HAP-1 (cell line): ENCODE results near the gene DGKH.
"Not testable (repeated sequence)": the region's sequence is repeated elsewhere in the genome, so short reads cannot be mapped to it uniquely, and the experiment has no call there.

Experiments used
- DNase-seq, 2 experiments: peaks; one replicate each; pipeline ENCODE4 v3.0.0-alpha.2; 2016 to 2020; ENCODE audit warnings: low spot score in 2 of 2
- H3K27me3 ChIP-seq: fragments of 250-450 bp; sonication (Bioruptor Pico); 2 replicates; pipeline ENCODE4 v1.5.1; 2020; ENCODE audit warnings: low read depth, mild to moderate bottlenecking, moderate library complexity
- H3K36me3 ChIP-seq: fragments of 250-450 bp; sonication (Bioruptor Pico); replicated peaks from 2 replicates; pipeline ENCODE4 v1.5.1; 2020; ENCODE audit warnings: mild to moderate bottlenecking
- H3K4me1 ChIP-seq: fragments of 250-450 bp; sonication (Bioruptor Pico); 2 replicates; pipeline ENCODE4 v1.5.1; 2020; ENCODE audit warnings: mild to moderate bottlenecking
- H3K4me3 ChIP-seq: fragments of 250-450 bp; sonication (Bioruptor Pico); 2 replicates; pipeline ENCODE4 v1.5.1; 2020; ENCODE audit warnings: mild to moderate bottlenecking, moderate library complexity
- H3K9me3 ChIP-seq: fragments of 250-450 bp; sonication (Bioruptor Pico); 2 replicates; pipeline ENCODE4 v1.5.1; 2020; ENCODE audit warnings: mild to moderate bottlenecking, moderate library complexity
- in situ Hi-C: fragments of 300-500 bp; cut with MboI; formaldehyde crosslinking; loops from 3 replicates; pipeline ENCODE4 v1.14.3; 2020; ENCODE audit warnings: low sequenced_read_pairs, inconsistent platforms, mixed read lengths

The DGKH gene

GRCh38 chr13:42153199-42154113, 105.0 kb downstream of the DGKH start:
- peak in 1 of 2 experiments; percentile 11 for DNase-seq

GRCh38 chr13:42155251-42155650, 106.8 kb downstream of the DGKH start:
- no peak overlapping the region for H3K4me3 ChIP-seq
- no peak for DNase-seq
- H3K36me3 ChIP-seq: no peaks in the 10 kb centered on the region
- in situ Hi-C loops: no loop called here
- H3K4me1 ChIP-seq: peaks cover 13% of the 10 kb centered on the region
- H3K9me3 ChIP-seq: no peaks in the 10 kb centered on the region
- no peaks in the 10 kb centered on the region for H3K27me3 ChIP-seq

More at GRCh38 chr13:42153199-42154113, 105.0 kb downstream of the DGKH start:
- no peak overlapping the region for H3K4me3 ChIP-seq
- in situ Hi-C loops: no loop called here
- H3K9me3 ChIP-seq: no peaks in the 10 kb centered on the region
- H3K36me3 ChIP-seq: no peaks in the 10 kb centered on the region
- H3K4me1 ChIP-seq: peaks cover 13% of the 10 kb centered on the region
- H3K27me3 ChIP-seq: no peaks in the 10 kb centered on the region

GRCh38 chr13:42163338-42163737, 114.9 kb downstream of the DGKH start:
- H3K4me3 ChIP-seq, H3K36me3 ChIP-seq, H3K9me3 ChIP-seq, in situ Hi-C loops, DNase-seq, H3K27me3 ChIP-seq, H3K4me1 ChIP-seq: not testable (repeated sequence)

- H3K4me3 ChIP-seq, H3K27me3 ChIP-seq, H3K4me1 ChIP-seq, DNase-seq, in situ Hi-C loops, H3K9me3 ChIP-seq, H3K36me3 ChIP-seq: not testable (repeated sequence)
Observed at GRCh38 chr13:42163910-42164309, 115.5 kb downstream of the DGKH start.

GRCh38 chr13:42164557-42165125, 116.2 kb downstream of the DGKH start:
- no peak overlapping the region for H3K4me3 ChIP-seq
- H3K4me1 ChIP-seq: peaks cover 4% of the 10 kb centered on the region
- DNase-seq: no peak
- in situ Hi-C loops: no loop called here
- H3K27me3 ChIP-seq: no peaks in the 10 kb centered on the region; the same call in 1 of the 2 replicates
- H3K36me3 ChIP-seq: no peaks in the 10 kb centered on the region
- H3K9me3 ChIP-seq: no peaks in the 10 kb centered on the region

- H3K27me3 ChIP-seq: no peaks in the 10 kb centered on the region; the same call in 1 of the 2 replicates
- no peak overlapping the region for H3K4me3 ChIP-seq
- no peaks in the 10 kb centered on the region for H3K9me3 ChIP-seq
- no peaks in the 10 kb centered on the region for H3K36me3 ChIP-seq
- in situ Hi-C loops: no loop called here
- no peak for DNase-seq
- peaks cover 13% of the 10 kb centered on the region for H3K4me1 ChIP-seq
Observed at GRCh38 chr13:42168496-42168895, 120.0 kb downstream of the DGKH start.

- peaks cover 11% of the 10 kb centered on the region for H3K4me1 ChIP-seq
- H3K36me3 ChIP-seq: no peaks in the 10 kb centered on the region; the same call in 1 of the 2 replicates
- no peak overlapping the region for H3K4me3 ChIP-seq
- no peaks in the 10 kb centered on the region; the same call in 1 of the 2 replicates for H3K27me3 ChIP-seq
- no peaks in the 10 kb centered on the region for H3K9me3 ChIP-seq
- DNase-seq: peak; percentile 58 to 69
- in situ Hi-C loops: no loop called here
Observed at GRCh38 chr13:42170029-42170428, 121.6 kb downstream of the DGKH start.

GRCh38 chr13:42173789-42174343, 125.4 kb downstream of the DGKH start:
- no peaks in the 10 kb centered on the region; the same call in 1 of the 2 replicates for H3K36me3 ChIP-seq
- peaks cover 11% of the 10 kb centered on the region for H3K4me1 ChIP-seq
- no peaks in the 10 kb centered on the region for H3K27me3 ChIP-seq
- H3K4me3 ChIP-seq: no peak overlapping the region
- no peaks in the 10 kb centered on the region for H3K9me3 ChIP-seq
- DNase-seq: no peak
- in situ Hi-C loops: no loop called here

- in situ Hi-C loops: no loop called here
Observed at GRCh38 chr13:42174344-42175162, 126.1 kb downstream of the DGKH start.

GRCh38 chr13:42176294-42176693, 127.8 kb downstream of the DGKH start:
- Histone ChIP-seq H3K9me3 (no peaks in the 10 kb centered on the region), H3K27me3 (no peaks in the 10 kb centered on the region), H3K4me3 (no peak overlapping the region), H3K4me1 (no peaks in the 10 kb centered on the region), H3K36me3 (no peaks in the 10 kb centered on the region; the same call in 1 of the 2 replicates)
- in situ Hi-C loops: no loop called here
- DNase-seq: no peak

More at GRCh38 chr13:42174344-42175162, 126.1 kb downstream of the DGKH start:
- Histone ChIP-seq H3K27me3 (no peaks in the 10 kb centered on the region), H3K36me3 (no peaks in the 10 kb centered on the region; the same call in 1 of the 2 replicates), H3K9me3 (no peaks in the 10 kb centered on the region), H3K4me1 (peaks cover 10% of the 10 kb centered on the region), H3K4me3 (no peak overlapping the region)
- no peak for DNase-seq

GRCh38 chr13:42177189-42177588, 128.7 kb downstream of the DGKH start:
- H3K27me3 ChIP-seq: no peaks in the 10 kb centered on the region
- in situ Hi-C loops: no loop called here
- no peaks in the 10 kb centered on the region for H3K4me1 ChIP-seq
- no peak for DNase-seq
- no peaks in the 10 kb centered on the region for H3K9me3 ChIP-seq
- H3K4me3 ChIP-seq: no peak overlapping the region
- no peaks in the 10 kb centered on the region; the same call in 1 of the 2 replicates for H3K36me3 ChIP-seq

- no peaks in the 10 kb centered on the region for H3K27me3 ChIP-seq
- no peaks in the 10 kb centered on the region for H3K9me3 ChIP-seq
- no peaks in the 10 kb centered on the region for H3K36me3 ChIP-seq
- no peaks in the 10 kb centered on the region for H3K4me1 ChIP-seq
- DNase-seq: no peak
- in situ Hi-C loops: no loop called here
- no peak overlapping the region for H3K4me3 ChIP-seq
Observed at GRCh38 chr13:42181381-42181953, 133.0 kb downstream of the DGKH start.

GRCh38 chr13:42189061-42189460, 140.6 kb downstream of the DGKH start:
- H3K4me1 ChIP-seq: no peaks in the 10 kb centered on the region
- H3K9me3 ChIP-seq: no peaks in the 10 kb centered on the region
- no peaks in the 10 kb centered on the region for H3K36me3 ChIP-seq
- in situ Hi-C loops: no loop called here
- H3K4me3 ChIP-seq: no peak overlapping the region
- no peak for DNase-seq
- no peaks in the 10 kb centered on the region for H3K27me3 ChIP-seq
